ENCODE data around the gene MAP3K9.

The MAP3K9 gene

GRCh38 chr14:70780396-70781075, 28.8 kb downstream of the MAP3K9 start:
- no peak for DNase-seq

- DNase-seq, result no peak
Observed at GRCh38 chr14:70779667-70780066, 29.6 kb downstream of the MAP3K9 start.

- no peak for DNase-seq
Observed at GRCh38 chr14:70776197-70776596, 33.1 kb downstream of the MAP3K9 start.

- no peak for DNase-seq
Observed at GRCh38 chr14:70773182-70773862, 36.0 kb downstream of the MAP3K9 start.

GRCh38 chr14:70771781-70772212, 37.5 kb downstream of the MAP3K9 start:
- no peak for DNase-seq

- no peak for DNase-seq
Observed at GRCh38 chr14:70770490-70770889, 38.8 kb downstream of the MAP3K9 start.

- DNase-seq, result no peak
Observed at GRCh38 chr14:70759398-70759797, 49.9 kb downstream of the MAP3K9 start.

GRCh38 chr14:70755655-70756054, 53.7 kb downstream of the MAP3K9 start:
- no peak for DNase-seq

GRCh38 chr14:70754991-70755390, 54.3 kb downstream of the MAP3K9 start:
- DNase-seq, result no peak

GRCh38 chr14:70753518-70753953, 55.8 kb downstream of the MAP3K9 start:
- DNase-seq, result no peak

GRCh38 chr14:70748422-70748821, 60.9 kb downstream of the MAP3K9 start:
- DNase-seq, result no peak

- no peak for DNase-seq
Observed at GRCh38 chr14:70744641-70745040, 64.7 kb downstream of the MAP3K9 start.

GRCh38 chr14:70742316-70742715, 67.0 kb downstream of the MAP3K9 start:
- no peak for DNase-seq

GRCh38 chr14:70741482-70741881, 67.8 kb downstream of the MAP3K9 start:
- no peak for DNase-seq

- no peak for DNase-seq
Observed at GRCh38 chr14:70735043-70735442, 74.3 kb downstream of the MAP3K9 start.

- no peak for DNase-seq
Observed at GRCh38 chr14:70731447-70732239, 77.7 kb downstream of the MAP3K9 start.

GRCh38 chr14:70730393-70730792, 78.9 kb downstream of the MAP3K9 start:
- no peak for DNase-seq

GRCh38 chr14:70726651-70727375, 82.5 kb downstream of the MAP3K9 start:
- DNase-seq, result no peak

- no peak for DNase-seq
Observed at GRCh38 chr14:70724944-70725343, 84.4 kb downstream of the MAP3K9 start.

GRCh38 chr14:70724110-70724509, 85.2 kb downstream of the MAP3K9 start:
- no peak for DNase-seq

- DNase-seq, result no peak
Observed at GRCh38 chr14:70723276-70723675, 86.0 kb downstream of the MAP3K9 start.

- no peak for DNase-seq
Observed at GRCh38 chr14:70722418-70722817, 86.9 kb downstream of the MAP3K9 start.

GRCh38 chr14:70721542-70721941, 87.8 kb downstream of the MAP3K9 start:
- DNase-seq, result no peak
